Ovary (tissue), 9 donors: ENCODE results near the gene SLPI. TPM values are rescaled to one million over a fixed set of nuclear protein-coding genes. Genes with fewer than 3 reads are reported as not detected.

Source experiments
- DNase-seq, 5 donors: peaks; one replicate each; pipeline ENCODE4 v3.0.0-alpha.2; 2019 to 2020
- H3K27ac ChIP-seq, 2 donors: fragments of 200-600 bp; one replicate each; pipeline versions ENCODE4 v1.5.1 to v1.8.0; 2019 to 2022
- H3K27me3 ChIP-seq: fragments of 200-600 bp; one replicate; pipeline ENCODE4 v1.8.0; 2022
- H3K36me3 ChIP-seq: fragments of 200-600 bp; sonication (generic); one replicate; pipeline ENCODE4 v1.5.1; 2019
- H3K4me1 ChIP-seq: one replicate; pipeline ENCODE4 v1.8.1; 2013; ENCODE audit warnings: mild to moderate bottlenecking, moderate library complexity; ENCODE audit not compliant: insufficient read depth
- H3K4me3 ChIP-seq: fragments of 200-600 bp; sonication (generic); one replicate; pipeline ENCODE4 v1.5.1; 2017
- H3K9me3 ChIP-seq, 2 donors: fragments of 200-600 bp in 1 of 2; sonication (generic) in 1 of 2; one replicate each; pipeline versions ENCODE4 v1.5.1 to v1.8.1; 2013 to 2019; ENCODE audit warnings: mild to moderate bottlenecking in 1 of 2, moderate library complexity in 1 of 2
- CTCF ChIP-seq, 3 donors: fragments of 450-650 bp in 2 of 3; fragments of 200-600 bp in 1 of 3; IDR thresholded peaks; one replicate each; pipeline versions ENCODE4 v1.5.1 to v1.8.0; 2016 to 2022; ENCODE audit warnings: antibody characterized with exemption in 3 of 3, mild to moderate bottlenecking in 1 of 3
- EP300 ChIP-seq: sonication (generic); formaldehyde crosslinking; IDR thresholded peaks from one replicate; pipeline ENCODE4 v1.6.1; 2017; ENCODE audit warnings: antibody characterized with exemption
- POLR2A ChIP-seq: fragments of 450-650 bp; IDR thresholded peaks from one replicate; pipeline ENCODE4 v1.6.1; 2017; ENCODE audit warnings: antibody characterized with exemption, mild to moderate bottlenecking, moderate library complexity
- WGBS, 3 donors: extraction: QIAGEN DNeasy Blood & Tissue Kit in 1 of 3; methylation state at CpG; one replicate each; pipeline versions ENCODE4 v1.1.5 to v1.1.7; 2013 to 2017; 5-methylcytosine and 5-hydroxymethylcytosine counted together
- intact Hi-C, 4 donors: fragments of 100-400 bp; cut with DNase I; formaldehyde crosslinking; loops; one replicate each; pipeline versions ENCODE4 v1.11.0 to v1.15.1; 2022 to 2023
- polyA plus RNA-seq, 2 donors: library from polyadenylated mRNA; stranded (reverse); fragments of 200-250 nt in 1 of 2; fragments of 350-450 nt in 1 of 2; fragmentation: Illumina TruSeq in 1 of 2; extraction: RNeasy Lipid Tissue Mini Kit (QIAGEN cat#74804) in 1 of 2; gene quantifications; one replicate each; pipeline ENCODE4 v1.2.3, GENCODE V29; 2013 to 2014
- total RNA-seq, 7 donors: library from RNA; depleted of rRNA in 2 of 7; stranded (reverse); fragments of >200 nt in 2 of 7; fragmentation: NEBNext Ultra II Directional in 3 of 7; extraction: Animal tissue kit (Norgen Biotek cat#: 25700) in 3 of 7; gene quantifications; one replicate each; pipeline versions ENCODE4 v1.1.0 to v1.2.4, GENCODE V29; 2016 to 2023
- donor health status: DM: no; HTN: no; CAD: no; lungs with moderate emphysema.
- donor health status: DM: no; HTN: no; CAD: no.
- donor health status: Bipolar disorder and iron deficiency.
- donor health status: DM: yes; HTN: yes; CAD: no.
- donor health status: DM: no; HTN: no; CAD: no.
- donor health status: DM: yes; HTN: yes; CAD: no.

SLPI gene
- total and polyA plus RNA-seq, 9 donors = 4.0 to 622 (median 33.3) TPM; not detected in 1

GRCh38 chr20:45289942-45290676 is 35.7 kb upstream of the SLPI start:
- DNase-seq = no peak
- intact Hi-C loops = no loop called here
- no peaks in the 10 kb centered on the region for H3K27me3 ChIP-seq
- TF ChIP-seq CTCF (IDR thresholded peaks at IDR 0.05) (no peak), POLR2A (no peak), EP300 (no peak)
- WGBS, 3 donors = 74 to 76% (median 75%) methylated on average over 13 of the region's 13 CpGs
- no peaks in the 10 kb centered on the region for H3K36me3 ChIP-seq
- H3K27ac ChIP-seq = no peak overlapping the region
- no peak overlapping the region for H3K4me3 ChIP-seq
- H3K9me3 ChIP-seq = no peaks in the 10 kb centered on the region
- no peaks in the 10 kb centered on the region for H3K4me1 ChIP-seq

DNA sequence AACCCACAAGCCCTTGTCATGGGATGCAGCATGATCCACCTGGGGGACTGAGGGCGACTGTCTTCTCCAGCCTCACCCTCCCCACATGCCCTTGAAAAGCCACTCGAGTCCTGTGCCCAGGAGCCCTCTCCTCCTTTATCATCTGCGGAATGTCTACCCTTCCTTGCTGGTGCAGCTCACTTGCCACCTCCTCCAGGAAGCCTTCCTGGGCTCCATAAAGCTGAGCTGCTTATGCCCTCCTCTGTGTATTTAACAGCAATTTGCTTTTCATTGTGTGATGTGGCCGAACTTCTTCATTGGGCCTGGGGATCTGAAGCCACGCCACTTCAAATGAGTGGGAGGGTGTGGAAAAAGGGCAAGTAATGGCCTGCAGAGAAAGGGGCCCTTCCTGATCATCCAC is 34.5 kb upstream of the SLPI start:
- TF ChIP-seq EP300 (no peak), CTCF (IDR thresholded peaks at IDR 0.05) (no peak), POLR2A (no peak)
- Histone ChIP-seq H3K9me3 (no peaks in the 10 kb centered on the region), H3K4me1 (no peaks in the 10 kb centered on the region), H3K36me3 (no peaks in the 10 kb centered on the region), H3K4me3 (no peak overlapping the region), H3K27me3 (no peaks in the 10 kb centered on the region), H3K27ac (no peak overlapping the region)
- WGBS, 3 donors = 78 to 88% (median 79%) methylated on average over 5 of the region's 5 CpGs
- no peak for DNase-seq
- intact Hi-C loops = no loop called here

DNA sequence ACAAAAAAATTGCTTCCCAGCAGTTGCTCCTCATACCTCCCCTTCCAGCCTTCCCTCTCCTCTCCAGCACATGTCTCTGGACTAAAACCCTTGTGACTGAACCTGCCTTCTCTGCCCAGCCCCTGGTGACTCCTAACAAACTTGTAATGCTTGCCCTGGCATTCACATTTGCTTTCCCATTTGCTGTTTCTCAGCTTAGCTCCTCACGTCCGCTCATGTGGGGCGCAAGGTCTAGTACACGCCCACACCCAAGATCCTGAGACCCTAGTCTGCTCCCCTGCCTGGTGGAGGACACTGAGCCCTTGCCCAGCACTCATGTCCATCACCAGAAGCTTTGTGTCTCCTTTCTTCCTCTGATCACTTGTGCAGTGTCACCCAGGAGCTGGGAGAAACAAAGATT is 34.0 kb upstream of the SLPI start:
- 68 to 69% (median 69%) methylated on average over 4 of the region's 4 CpGs for WGBS, 3 donors
- H3K9me3 ChIP-seq = no peaks in the 10 kb centered on the region

DNA sequence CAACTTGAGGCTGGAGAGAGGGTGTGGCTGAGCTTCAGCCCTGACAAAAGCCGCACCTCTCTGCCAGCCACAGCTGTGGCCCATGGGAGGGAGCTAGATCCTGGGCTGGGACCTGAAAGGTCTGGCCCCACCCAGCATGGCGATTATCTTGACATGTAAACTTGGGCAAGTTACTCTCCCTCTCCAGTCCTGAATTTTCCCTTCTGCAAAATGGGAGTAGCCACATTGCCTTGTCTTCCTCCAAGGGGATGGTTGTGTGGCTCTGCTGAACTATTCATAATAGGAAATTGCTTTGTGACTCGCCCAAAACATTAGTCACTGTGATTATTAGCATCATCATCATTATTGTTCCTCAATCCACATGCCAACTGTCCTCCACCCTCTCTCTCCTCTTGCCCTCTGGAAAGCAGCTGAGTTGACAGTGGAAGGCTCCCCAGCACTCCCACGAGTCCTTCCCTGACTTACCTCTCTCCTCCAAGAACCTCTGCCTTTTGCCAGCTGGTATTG is 29.2 kb upstream of the SLPI start:
- Histone ChIP-seq H3K4me3 (no peak overlapping the region), H3K9me3 (no peaks in the 10 kb centered on the region), H3K27ac (no peak overlapping the region), H3K4me1 (no peaks in the 10 kb centered on the region), H3K36me3 (no peaks in the 10 kb centered on the region), H3K27me3 (no peaks in the 10 kb centered on the region)
- no peak for DNase-seq
- WGBS, 3 donors = 52 to 64% (median 57%) methylated on average over 4 of the region's 4 CpGs
- intact Hi-C loops = no loop called here
- no peak for TF ChIP-seq CTCF (IDR thresholded peaks at IDR 0.05)
- no peak for TF ChIP-seq POLR2A
- TF ChIP-seq EP300 = no peak

More for the DNA sequence above, 34.0 kb upstream of the SLPI start:
- intact Hi-C loops = no loop called here
- Histone ChIP-seq H3K36me3 (no peaks in the 10 kb centered on the region), H3K4me3 (no peak overlapping the region), H3K4me1 (no peaks in the 10 kb centered on the region), H3K27ac (no peak overlapping the region), H3K27me3 (no peaks in the 10 kb centered on the region)
- TF ChIP-seq EP300 (no peak), POLR2A (no peak), CTCF (IDR thresholded peaks at IDR 0.05) (no peak)
- no peak for DNase-seq
